Coronary artery (tissue), 2 donors: Measurements from ENCODE around the gene ADPRS.

Experiments used
- DNase-seq: peaks from one replicate; pipeline ENCODE4 v3.0.0-alpha.2; 2017; ENCODE audit warnings: low spot score
- H3K27ac ChIP-seq, 2 donors: fragments of 200-600 bp; sonication (generic); one replicate each; pipeline ENCODE4 v1.5.1; 2016 to 2019
- H3K4me3 ChIP-seq: fragments of 200-600 bp; sonication (generic); 2 replicates; pipeline ENCODE4 v1.5.1; 2016; ENCODE audit warnings: mild to moderate bottlenecking, moderate library complexity
- TF ChIP-seq, protein P1 (sequence below): fragments of 200-600 bp; sonication (generic); IDR thresholded peaks from one replicate; pipeline ENCODE4 v1.5.1; 2019; ENCODE audit warnings: antibody characterized with exemption

ADPRS gene

DNA sequence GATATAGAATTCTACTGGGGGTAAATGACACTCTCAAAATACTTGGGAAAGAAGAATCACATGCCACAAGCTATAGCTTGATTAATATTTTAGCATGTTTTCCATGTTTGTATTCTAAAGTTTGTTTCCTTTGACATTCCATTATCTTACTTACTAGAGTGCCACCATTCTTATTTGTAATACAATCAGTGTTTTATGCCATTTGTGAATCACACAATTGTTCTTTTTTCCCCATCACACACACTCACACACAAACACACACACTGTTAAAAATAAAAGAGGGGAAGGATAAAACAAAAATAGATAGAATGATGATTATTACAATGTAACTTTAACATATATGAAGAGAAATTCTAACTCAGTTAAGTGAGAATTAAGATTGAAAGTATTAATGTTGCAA, 20.8 kb upstream of the ADPRS start:
- DNase-seq = no peak
- TF ChIP-seq, protein P1, sequence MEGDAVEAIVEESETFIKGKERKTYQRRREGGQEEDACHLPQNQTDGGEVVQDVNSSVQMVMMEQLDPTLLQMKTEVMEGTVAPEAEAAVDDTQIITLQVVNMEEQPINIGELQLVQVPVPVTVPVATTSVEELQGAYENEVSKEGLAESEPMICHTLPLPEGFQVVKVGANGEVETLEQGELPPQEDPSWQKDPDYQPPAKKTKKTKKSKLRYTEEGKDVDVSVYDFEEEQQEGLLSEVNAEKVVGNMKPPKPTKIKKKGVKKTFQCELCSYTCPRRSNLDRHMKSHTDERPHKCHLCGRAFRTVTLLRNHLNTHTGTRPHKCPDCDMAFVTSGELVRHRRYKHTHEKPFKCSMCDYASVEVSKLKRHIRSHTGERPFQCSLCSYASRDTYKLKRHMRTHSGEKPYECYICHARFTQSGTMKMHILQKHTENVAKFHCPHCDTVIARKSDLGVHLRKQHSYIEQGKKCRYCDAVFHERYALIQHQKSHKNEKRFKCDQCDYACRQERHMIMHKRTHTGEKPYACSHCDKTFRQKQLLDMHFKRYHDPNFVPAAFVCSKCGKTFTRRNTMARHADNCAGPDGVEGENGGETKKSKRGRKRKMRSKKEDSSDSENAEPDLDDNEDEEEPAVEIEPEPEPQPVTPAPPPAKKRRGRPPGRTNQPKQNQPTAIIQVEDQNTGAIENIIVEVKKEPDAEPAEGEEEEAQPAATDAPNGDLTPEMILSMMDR = no peak
- Histone ChIP-seq H3K27ac (no peak overlapping the region), H3K4me3 (no peak overlapping the region)

DNA sequence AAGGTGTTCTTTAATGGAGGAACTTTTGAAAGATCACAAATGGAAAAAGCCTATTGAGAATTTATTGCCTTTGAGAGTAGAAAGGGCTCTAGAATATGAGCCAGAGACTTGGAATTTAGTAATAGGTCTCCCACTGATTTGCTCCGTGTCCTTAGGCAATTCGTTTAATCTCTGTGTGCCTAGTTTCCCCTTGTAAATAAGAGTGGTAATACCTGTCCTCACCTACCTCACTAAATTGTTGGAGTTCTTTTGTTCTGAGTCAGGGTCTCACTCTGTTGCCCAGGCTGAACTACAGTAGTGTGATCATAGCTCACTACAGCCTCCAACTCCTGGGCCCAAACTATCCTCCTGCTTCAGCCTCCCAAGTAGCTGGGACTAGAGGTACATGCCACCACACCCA, 19.8 kb upstream of the ADPRS start:
- Histone ChIP-seq H3K4me3 (no peak overlapping the region), H3K27ac (no peak overlapping the region)
- TF ChIP-seq, protein P1 = no peak
- no peak for DNase-seq

DNA sequence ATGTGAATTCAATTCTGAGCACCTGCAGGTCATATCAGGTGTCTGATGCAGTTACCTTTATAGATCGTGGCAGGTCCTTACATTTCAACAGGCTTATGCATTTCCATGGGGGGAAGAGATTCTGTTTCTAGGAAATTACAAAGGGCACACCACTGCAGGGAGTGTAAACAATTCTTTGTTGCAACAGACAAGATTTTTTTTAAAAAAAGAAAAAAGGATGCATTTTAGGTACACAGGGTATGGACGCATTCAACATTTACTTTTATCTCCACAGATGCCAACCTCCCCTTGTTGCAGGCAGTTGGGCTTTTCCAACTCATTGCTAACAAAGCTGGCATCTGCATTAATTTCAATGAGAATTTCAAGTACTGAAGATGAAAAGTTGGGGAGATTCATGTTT, 18.3 kb upstream of the ADPRS start:
- H3K4me3 ChIP-seq = no peak overlapping the region
- TF ChIP-seq, protein P1 = no peak
- DNase-seq = no peak
- no peak overlapping the region for H3K27ac ChIP-seq

DNA sequence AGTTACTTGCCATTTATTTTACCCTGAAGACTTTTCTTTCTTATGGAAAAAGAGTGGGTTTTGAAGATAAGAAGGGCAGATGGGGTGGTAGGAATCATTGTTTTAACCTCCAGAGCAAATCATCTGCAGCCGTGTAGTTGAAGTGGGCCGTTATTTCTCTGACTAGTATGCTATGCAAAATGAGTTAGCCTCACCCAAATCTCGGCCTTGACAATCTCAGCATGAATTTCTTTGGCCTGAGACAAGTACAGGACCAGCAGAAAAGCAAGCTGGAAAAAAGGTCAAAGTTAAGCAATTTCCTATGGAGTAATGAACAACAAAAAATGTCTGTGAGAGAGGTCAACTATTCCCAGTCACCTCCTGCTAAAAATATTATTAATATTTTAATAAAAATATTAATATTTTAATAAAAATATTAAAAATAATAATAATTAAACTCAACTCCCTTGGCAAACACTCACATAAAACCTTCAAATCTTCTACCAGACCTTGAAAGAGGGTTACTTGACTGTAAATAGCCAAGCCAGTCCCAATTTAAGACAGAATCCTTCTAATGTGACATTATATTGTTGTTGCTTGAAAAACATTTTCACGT, 11.6 kb upstream of the ADPRS start:
- no peak for DNase-seq
- Histone ChIP-seq H3K27ac (no peak overlapping the region), H3K4me3 (no peak overlapping the region)
- TF ChIP-seq, protein P1 = no peak

DNA sequence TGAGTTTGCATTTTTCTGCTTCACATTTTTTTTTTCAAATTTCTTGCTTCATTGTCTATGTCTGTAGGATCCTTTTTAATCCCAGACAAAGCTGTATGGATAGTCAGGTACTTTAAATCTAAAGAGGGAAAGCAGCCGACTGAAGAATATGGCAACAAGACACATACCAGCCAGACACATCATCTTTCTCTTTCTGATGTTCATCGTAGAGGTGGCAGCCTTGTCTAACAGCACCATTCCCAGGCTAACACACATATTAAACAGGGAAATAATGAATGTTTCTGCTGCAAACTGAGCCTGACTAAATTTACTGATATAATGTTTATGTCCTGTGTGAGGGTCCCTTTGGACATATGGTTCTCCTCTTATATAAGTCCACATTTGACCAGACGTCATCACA, 8.5 kb upstream of the ADPRS start:
- Histone ChIP-seq H3K27ac (no peak overlapping the region), H3K4me3 (no peak overlapping the region)
- DNase-seq = no peak
- TF ChIP-seq, protein P1 = no peak

DNA sequence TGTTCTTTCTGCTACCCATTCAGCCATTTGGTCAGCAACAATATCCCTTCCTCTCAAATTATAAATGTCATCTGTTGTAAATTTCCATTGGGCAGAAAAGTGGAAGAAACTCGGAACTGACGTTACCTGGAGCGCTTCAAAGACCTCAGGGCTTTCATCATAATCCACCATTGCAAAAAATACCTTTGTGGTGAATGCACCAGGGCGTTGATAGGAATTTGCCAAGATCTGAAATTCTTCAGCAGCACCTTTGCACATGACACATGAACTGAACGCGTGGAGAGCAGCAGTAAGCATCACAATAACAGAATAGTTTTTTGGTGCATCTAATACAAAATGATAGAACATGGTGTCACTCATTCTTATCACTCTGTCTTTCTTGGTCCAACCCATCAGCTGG, 7.9 kb upstream of the ADPRS start:
- TF ChIP-seq, protein P1 = no peak

DNA sequence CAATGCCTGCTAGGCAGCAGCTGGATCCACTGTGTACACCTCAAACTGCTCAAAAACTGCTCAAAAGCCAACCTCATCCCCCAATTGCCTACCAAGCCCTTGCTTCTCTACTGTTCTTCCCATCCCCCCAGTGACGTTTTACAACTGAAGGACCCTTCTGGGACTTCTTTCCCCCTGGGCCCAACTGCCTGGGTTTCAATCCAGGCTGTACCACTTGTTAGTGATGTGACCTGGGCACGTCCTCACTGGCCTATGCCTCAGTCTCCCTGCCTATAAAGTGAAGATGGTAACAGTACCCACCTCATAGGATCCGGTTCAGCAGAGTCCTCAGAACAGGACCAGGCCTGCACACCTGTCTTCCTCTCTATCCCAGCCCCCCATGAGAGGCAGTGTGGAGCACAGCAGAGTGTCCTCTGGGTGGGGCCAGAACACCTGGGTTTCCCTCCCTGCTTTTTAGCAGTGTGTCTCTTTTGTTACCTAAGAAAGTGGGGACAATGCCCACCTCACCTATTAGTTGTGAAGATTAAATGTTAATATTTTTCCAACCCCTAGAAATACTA, 6.7 kb upstream of the ADPRS start:
- H3K27ac ChIP-seq = no peak overlapping the region

More for the DNA sequence above, 7.9 kb upstream of the ADPRS start:
- no peak overlapping the region for H3K4me3 ChIP-seq
- no peak overlapping the region for H3K27ac ChIP-seq
- no peak for DNase-seq

More for the DNA sequence above, 6.7 kb upstream of the ADPRS start:
- no peak for DNase-seq
- TF ChIP-seq, protein P1 = no peak
- no peak overlapping the region for H3K4me3 ChIP-seq
